ENCODE measurements around the gene TOM1.

DNA sequence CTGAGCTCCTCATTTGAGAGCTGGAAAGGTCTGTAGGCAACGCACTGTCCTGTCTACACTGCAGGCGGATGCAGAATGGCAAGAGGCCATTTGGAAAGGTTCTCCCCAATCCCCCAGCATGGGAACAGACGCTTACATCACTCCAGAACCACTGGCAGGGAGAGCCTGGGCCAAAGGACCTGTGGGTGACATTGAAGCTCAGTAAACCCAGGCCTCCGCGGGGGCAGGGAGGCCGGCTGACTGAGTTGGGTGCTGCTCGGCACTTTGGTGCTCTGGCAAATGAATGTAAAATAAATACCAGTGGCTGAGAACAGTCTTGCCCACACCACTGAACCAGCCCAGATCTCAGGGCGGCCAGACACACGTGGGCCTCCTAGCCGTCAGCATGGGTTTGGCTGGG, 22.4 kb downstream of the TOM1 start:
- TF ChIP-seq, protein P1, sequence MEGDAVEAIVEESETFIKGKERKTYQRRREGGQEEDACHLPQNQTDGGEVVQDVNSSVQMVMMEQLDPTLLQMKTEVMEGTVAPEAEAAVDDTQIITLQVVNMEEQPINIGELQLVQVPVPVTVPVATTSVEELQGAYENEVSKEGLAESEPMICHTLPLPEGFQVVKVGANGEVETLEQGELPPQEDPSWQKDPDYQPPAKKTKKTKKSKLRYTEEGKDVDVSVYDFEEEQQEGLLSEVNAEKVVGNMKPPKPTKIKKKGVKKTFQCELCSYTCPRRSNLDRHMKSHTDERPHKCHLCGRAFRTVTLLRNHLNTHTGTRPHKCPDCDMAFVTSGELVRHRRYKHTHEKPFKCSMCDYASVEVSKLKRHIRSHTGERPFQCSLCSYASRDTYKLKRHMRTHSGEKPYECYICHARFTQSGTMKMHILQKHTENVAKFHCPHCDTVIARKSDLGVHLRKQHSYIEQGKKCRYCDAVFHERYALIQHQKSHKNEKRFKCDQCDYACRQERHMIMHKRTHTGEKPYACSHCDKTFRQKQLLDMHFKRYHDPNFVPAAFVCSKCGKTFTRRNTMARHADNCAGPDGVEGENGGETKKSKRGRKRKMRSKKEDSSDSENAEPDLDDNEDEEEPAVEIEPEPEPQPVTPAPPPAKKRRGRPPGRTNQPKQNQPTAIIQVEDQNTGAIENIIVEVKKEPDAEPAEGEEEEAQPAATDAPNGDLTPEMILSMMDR (IDR thresholded peaks at IDR 0.05; ENCODE audit: poor library complexity) = no peak
- TF ChIP-seq EZH2phosphoT487 (IDR thresholded peaks at IDR 0.05; ENCODE audit: low read depth, severe bottlenecking, unreplicated experiment) = no peak
- TF ChIP-seq EZH2 (IDR thresholded peaks at IDR 0.05; ENCODE audit: borderline replicate concordance) = no peak
